ENCODE data around the gene PCED1B.

DNA sequence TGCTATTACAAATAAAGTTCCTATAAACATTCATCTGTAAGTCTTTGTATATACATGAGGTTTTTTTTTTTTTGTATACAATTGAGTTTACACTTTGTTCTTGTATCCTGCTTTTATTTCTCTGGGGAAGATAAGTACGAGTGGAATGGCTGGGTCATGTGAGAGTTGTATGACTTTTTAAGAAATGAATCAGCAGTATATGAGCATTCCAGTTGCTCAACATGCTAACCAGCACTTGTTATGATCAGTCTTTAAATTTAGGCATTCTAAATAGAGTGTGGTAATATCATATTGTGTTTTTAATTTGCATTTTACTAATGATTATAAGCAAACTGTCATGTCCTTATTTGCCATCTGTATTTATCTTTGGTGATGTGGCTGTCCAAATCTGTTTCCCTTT is 45.0 kb downstream of the PCED1B start:
- TF ChIP-seq CTCF (conservative IDR thresholded peaks at IDR 0.05; ENCODE audit: low read depth in 2 of 2) (no peak), POLR2AphosphoS5 (IDR thresholded peaks at IDR 0.05; ENCODE audit: low read depth) (no peak), JUNB (IDR thresholded peaks at IDR 0.05; ENCODE audit: unreplicated experiment) (no peak), EZH2 (IDR thresholded peaks at IDR 0.05; ENCODE audit: low read depth, unreplicated experiment) (no peak), ZNF331 (CRISPR knock-in tag; IDR thresholded peaks at IDR 0.05; ENCODE audit: low read depth) (no peak), REST (IDR thresholded peaks at IDR 0.05; ENCODE audit: unreplicated experiment) (no peak), EZH2phosphoT487 (IDR thresholded peaks at IDR 0.05; ENCODE audit: unreplicated experiment) (no peak), ETS1 (IDR thresholded peaks at IDR 0.05) (no peak), CREB1 (CRISPR knock-in tag; IDR thresholded peaks at IDR 0.05; ENCODE audit: low read depth) (no peak), NANOG (IDR thresholded peaks at IDR 0.05; ENCODE audit: borderline replicate concordance) (no peak), STAT1 (IDR thresholded peaks at IDR 0.05; ENCODE audit: unreplicated experiment) (no peak)

Data from GM23338 (cell line).